ENCODE data around the gene PPM1K. TPM values are rescaled to one million over a fixed set of nuclear protein-coding genes. Genes with fewer than 3 reads are reported as not detected.

Gene PPM1K
- polyA plus RNA-seq, 2 of the 4 experiments (the other 2 are of a cell fraction) = 0.85 to 2.4 TPM

GRCh38 chr4:88251924-88252323 lies 32.4 kb downstream of the PPM1K start:
- POLR2A ChIA-PET = no interaction called here

DNA sequence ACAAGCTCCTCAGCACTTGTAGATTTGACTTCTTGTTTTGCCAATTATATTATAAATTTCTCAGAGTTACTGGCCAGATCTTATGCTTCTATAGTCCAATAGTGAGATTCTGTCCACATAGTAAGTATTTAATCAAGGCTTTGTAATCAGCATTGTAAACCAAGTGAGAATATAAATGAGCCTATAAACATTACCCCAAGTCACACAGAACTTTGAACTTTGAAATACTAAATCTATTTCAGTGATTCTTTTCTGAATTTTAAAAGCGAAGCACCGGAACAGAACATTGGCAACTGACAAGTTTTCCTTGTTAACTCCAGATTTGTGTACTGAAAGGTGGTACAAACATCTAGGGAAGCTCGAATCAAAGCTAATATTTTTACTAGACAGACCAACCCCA lies 37.2 kb downstream of the PPM1K start:
- H3K4me2 ChIP-seq = no peak overlapping the region
- WGBS (ENCODE audit: missing lambda C conversion rate) = 63% methylated on average over 3 of the region's 3 CpGs
- ChIA-PET CTCF (no interaction called here), POLR2A (no interaction called here)
- no peak for FAIRE-seq
- no peak overlapping the region for H3K4me3 ChIP-seq
- H3K9me3 ChIP-seq = no peaks in the 10 kb centered on the region
- DNase-seq (ENCODE audit: low read depth in 1 of 2, low spot score in 1 of 2) = no peak
- H3K27ac ChIP-seq = no peak overlapping the region
- H3K4me1 ChIP-seq = no peaks in the 10 kb centered on the region
- TF ChIP-seq, protein P1, sequence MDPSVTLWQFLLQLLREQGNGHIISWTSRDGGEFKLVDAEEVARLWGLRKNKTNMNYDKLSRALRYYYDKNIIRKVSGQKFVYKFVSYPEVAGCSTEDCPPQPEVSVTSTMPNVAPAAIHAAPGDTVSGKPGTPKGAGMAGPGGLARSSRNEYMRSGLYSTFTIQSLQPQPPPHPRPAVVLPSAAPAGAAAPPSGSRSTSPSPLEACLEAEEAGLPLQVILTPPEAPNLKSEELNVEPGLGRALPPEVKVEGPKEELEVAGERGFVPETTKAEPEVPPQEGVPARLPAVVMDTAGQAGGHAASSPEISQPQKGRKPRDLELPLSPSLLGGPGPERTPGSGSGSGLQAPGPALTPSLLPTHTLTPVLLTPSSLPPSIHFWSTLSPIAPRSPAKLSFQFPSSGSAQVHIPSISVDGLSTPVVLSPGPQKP (IDR thresholded peaks at IDR 0.05; ENCODE audit: low read depth, low read length) = no peak
- TF ChIP-seq EHF (CRISPR knock-in tag; IDR thresholded peaks at IDR 0.05) = no peak
- TF ChIP-seq CHD4 (IDR thresholded peaks at IDR 0.05; ENCODE audit: borderline replicate concordance) = no peak
- no peak for TF ChIP-seq ESRRA (IDR thresholded peaks at IDR 0.05; ENCODE audit: borderline replicate concordance, low read length)
- TF ChIP-seq RFX5 (IDR thresholded peaks at IDR 0.05) = no peak
- TF ChIP-seq NPAS2 (CRISPR knock-in tag; IDR thresholded peaks at IDR 0.05; ENCODE audit: borderline replicate concordance) = no peak
- no peak for TF ChIP-seq FOSL2 (IDR thresholded peaks at IDR 0.05)
- TF ChIP-seq FOSL2 (CRISPR knock-in tag; IDR thresholded peaks at IDR 0.05) = no peak
- no peak for ATAC-seq

More at GRCh38 chr4:88251924-88252323, 32.4 kb downstream of the PPM1K start:
- CTCF ChIA-PET = no interaction called here
- H3K4me1 ChIP-seq = no peaks in the 10 kb centered on the region
- H3K27ac ChIP-seq = no peak overlapping the region
- no peaks in the 10 kb centered on the region for H3K9me3 ChIP-seq
- TF ChIP-seq HOXB13 (CRISPR knock-in tag; IDR thresholded peaks at IDR 0.05; ENCODE audit: low read depth) (no peak), SREBF2 (IDR thresholded peaks at IDR 0.05) (no peak), REST (IDR thresholded peaks at IDR 0.05) (no peak), POLR2AphosphoS2 (conservative IDR thresholded peaks at IDR 0.05; ENCODE audit: low read length) (no peak), CBX2 (IDR thresholded peaks at IDR 0.05; ENCODE audit: borderline replicate concordance, low read depth) (no peak), HOXB5 (CRISPR knock-in tag; IDR thresholded peaks at IDR 0.05) (no peak), PHF8 (IDR thresholded peaks at IDR 0.05; ENCODE audit: borderline replicate concordance, low read depth) (no peak), RCOR1 (IDR thresholded peaks at IDR 0.05; ENCODE audit: low read depth, low read length) (no peak), JUN (IDR thresholded peaks at IDR 0.05) (no peak), FOXS1 (CRISPR knock-in tag; IDR thresholded peaks at IDR 0.05) (no peak), RAD21 (conservative IDR thresholded peaks at IDR 0.05 in 1 of 2, IDR thresholded peaks at IDR 0.05 in 1 of 2) (no peak), EHF (CRISPR knock-in tag; IDR thresholded peaks at IDR 0.05) (no peak), CEBPB (IDR thresholded peaks at IDR 0.05) (no peak), ZSCAN20 (CRISPR knock-in tag; IDR thresholded peaks at IDR 0.05) (no peak), CHD2 (IDR thresholded peaks at IDR 0.05; ENCODE audit: low read length, partially characterized antibody) (no peak), JUNB (IDR thresholded peaks at IDR 0.05) (no peak), E2F6 (IDR thresholded peaks at IDR 0.05; ENCODE audit: borderline replicate concordance, low read depth) (no peak), NPAS2 (CRISPR knock-in tag; IDR thresholded peaks at IDR 0.05; ENCODE audit: borderline replicate concordance) (no peak)
- TF ChIP-seq, protein P2, sequence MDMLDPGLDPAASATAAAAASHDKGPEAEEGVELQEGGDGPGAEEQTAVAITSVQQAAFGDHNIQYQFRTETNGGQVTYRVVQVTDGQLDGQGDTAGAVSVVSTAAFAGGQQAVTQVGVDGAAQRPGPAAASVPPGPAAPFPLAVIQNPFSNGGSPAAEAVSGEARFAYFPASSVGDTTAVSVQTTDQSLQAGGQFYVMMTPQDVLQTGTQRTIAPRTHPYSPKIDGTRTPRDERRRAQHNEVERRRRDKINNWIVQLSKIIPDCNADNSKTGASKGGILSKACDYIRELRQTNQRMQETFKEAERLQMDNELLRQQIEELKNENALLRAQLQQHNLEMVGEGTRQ (IDR thresholded peaks at IDR 0.05) = no peak
- WGBS (ENCODE audit: missing lambda C conversion rate) = 83% methylated on average over 3 of the region's 3 CpGs
- ATAC-seq (no peak), FAIRE-seq (no peak), DNase-seq (ENCODE audit: low read depth in 1 of 2, low spot score in 1 of 2) (no peak)
- no peak overlapping the region for H3K4me3 ChIP-seq
- no peak overlapping the region for H3K4me2 ChIP-seq
